ENCODE results near the gene COL4A2. TPM values are rescaled to one million over a fixed set of nuclear protein-coding genes. Genes with fewer than 3 reads are reported as not detected.
"Not testable (repeated sequence)": the region's sequence is repeated elsewhere in the genome, so short reads cannot be mapped to it uniquely, and the experiment has no call there.

The COL4A2 gene
- polyA plus RNA-seq, 10 donors, result 403 to 674 (median 464) TPM

GRCh38 chr13:110529522-110530311, 222.6 kb downstream of the COL4A2 start:
- DNase-seq, result no peak

GRCh38 chr13:110531100-110531499, 224.0 kb downstream of the COL4A2 start:
- DNase-seq, result no peak

GRCh38 chr13:110531671-110532083, 224.6 kb downstream of the COL4A2 start:
- no peak for DNase-seq

GRCh38 chr13:110532258-110532657, 225.2 kb downstream of the COL4A2 start:
- not testable (repeated sequence) for DNase-seq

GRCh38 chr13:110533771-110534670, 226.9 kb downstream of the COL4A2 start:
- no peak for DNase-seq

- DNase-seq, result no peak
These were observed 228.4 kb downstream of the COL4A2 start for GRCh38 chr13:110535526-110535925.

GRCh38 chr13:110536006-110536693, 229.1 kb downstream of the COL4A2 start:
- peak in 1 of 3 donors; percentile 54 for DNase-seq

GRCh38 chr13:110538632-110539031, 231.5 kb downstream of the COL4A2 start:
- peak in 1 of 3 donors; percentile 74 for DNase-seq

- DNase-seq, result no peak
These were observed 232.8 kb downstream of the COL4A2 start for GRCh38 chr13:110539894-110540293.

GRCh38 chr13:110540871-110541525, 233.9 kb downstream of the COL4A2 start:
- no peak for DNase-seq

GRCh38 chr13:110541526-110541920, 234.4 kb downstream of the COL4A2 start:
- DNase-seq, result no peak

- DNase-seq, result no peak
These were observed 235.2 kb downstream of the COL4A2 start for GRCh38 chr13:110542169-110542796.

- DNase-seq, result no peak
These were observed 239.3 kb downstream of the COL4A2 start for GRCh38 chr13:110546378-110546777.

- peak in 2 of 3 donors; percentile 55 to 74 for DNase-seq
These were observed 239.8 kb downstream of the COL4A2 start for GRCh38 chr13:110546926-110547325.

GRCh38 chr13:110548891-110549794, 242.1 kb downstream of the COL4A2 start:
- DNase-seq, result no peak

GRCh38 chr13:110549795-110550160, 242.7 kb downstream of the COL4A2 start:
- no peak for DNase-seq

GRCh38 chr13:110551284-110551683, 244.2 kb downstream of the COL4A2 start:
- no peak for DNase-seq

- no peak for DNase-seq
These were observed 245.7 kb downstream of the COL4A2 start for GRCh38 chr13:110552767-110553166.

GRCh38 chr13:110553417-110553816, 246.3 kb downstream of the COL4A2 start:
- DNase-seq, result no peak

- no peak for DNase-seq
These were observed 247.2 kb downstream of the COL4A2 start for GRCh38 chr13:110554227-110554836.

Measured in muscle of back (tissue), 11 donors.